Measurements from ENCODE around the gene SLC6A7. TPM values are rescaled to one million over a fixed set of nuclear protein-coding genes. Genes with fewer than 3 reads are reported as not detected.

SLC6A7 gene
- total RNA-seq, 2 donors from 2014 or later = not detected

DNA sequence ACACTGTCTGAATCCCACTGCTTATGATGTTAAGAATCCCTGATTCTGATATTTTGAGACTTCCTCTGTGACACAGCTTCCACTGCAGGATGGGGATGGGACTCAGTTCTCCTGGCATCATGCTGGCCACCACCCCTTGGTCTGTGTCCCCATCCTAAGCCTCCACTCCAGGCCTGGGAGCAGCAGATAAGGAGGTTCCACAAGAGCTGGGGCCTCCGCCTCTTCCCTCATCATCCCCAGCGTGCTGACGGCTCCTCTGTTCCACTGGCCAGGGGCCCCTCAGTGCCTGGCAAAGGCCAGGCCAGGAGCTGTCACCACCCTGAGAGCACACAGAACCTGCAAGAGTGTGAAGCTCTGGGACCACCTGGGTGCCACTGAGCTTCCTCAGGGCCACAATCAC, 59.1 kb downstream of the SLC6A7 start:
- Histone ChIP-seq H3K4me1 (peaks cover 0 to 29% of the 10 kb centered on the region in 2 donors), H3K4me3 (no peak overlapping the region), H3K27me3 (no peaks in the 10 kb centered on the region), H3K9me3 (no peaks in the 10 kb centered on the region), H3K27ac (no peak overlapping the region), H3K36me3 (no peaks in the 10 kb centered on the region)
- TF ChIP-seq, protein P1, sequence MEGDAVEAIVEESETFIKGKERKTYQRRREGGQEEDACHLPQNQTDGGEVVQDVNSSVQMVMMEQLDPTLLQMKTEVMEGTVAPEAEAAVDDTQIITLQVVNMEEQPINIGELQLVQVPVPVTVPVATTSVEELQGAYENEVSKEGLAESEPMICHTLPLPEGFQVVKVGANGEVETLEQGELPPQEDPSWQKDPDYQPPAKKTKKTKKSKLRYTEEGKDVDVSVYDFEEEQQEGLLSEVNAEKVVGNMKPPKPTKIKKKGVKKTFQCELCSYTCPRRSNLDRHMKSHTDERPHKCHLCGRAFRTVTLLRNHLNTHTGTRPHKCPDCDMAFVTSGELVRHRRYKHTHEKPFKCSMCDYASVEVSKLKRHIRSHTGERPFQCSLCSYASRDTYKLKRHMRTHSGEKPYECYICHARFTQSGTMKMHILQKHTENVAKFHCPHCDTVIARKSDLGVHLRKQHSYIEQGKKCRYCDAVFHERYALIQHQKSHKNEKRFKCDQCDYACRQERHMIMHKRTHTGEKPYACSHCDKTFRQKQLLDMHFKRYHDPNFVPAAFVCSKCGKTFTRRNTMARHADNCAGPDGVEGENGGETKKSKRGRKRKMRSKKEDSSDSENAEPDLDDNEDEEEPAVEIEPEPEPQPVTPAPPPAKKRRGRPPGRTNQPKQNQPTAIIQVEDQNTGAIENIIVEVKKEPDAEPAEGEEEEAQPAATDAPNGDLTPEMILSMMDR (IDR thresholded peaks at IDR 0.05) = no peak
- DNase-seq (ENCODE audit: low spot score) = no peak

DNA sequence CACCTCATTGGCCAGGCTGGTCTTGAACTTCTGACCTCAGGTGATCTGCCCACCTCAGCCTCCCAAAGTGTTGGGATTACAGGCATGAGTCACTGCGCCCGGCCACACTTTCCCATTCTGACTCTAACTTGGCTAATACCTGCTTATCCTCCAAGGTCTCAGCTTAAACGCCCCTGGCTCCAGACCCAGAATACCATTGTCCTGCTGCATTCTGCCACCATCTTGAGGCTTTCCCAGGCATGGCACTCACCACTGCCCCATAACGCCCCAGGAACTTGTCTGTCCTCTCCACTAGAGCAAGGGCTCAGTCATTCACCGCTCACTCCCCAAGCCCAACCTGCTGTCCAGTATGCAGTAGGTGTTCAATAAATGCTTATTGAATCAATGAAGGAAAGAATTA, 59.9 kb downstream of the SLC6A7 start:
- Histone ChIP-seq H3K36me3 (no peaks in the 10 kb centered on the region), H3K9me3 (no peaks in the 10 kb centered on the region), H3K4me3 (no peak overlapping the region), H3K27me3 (no peaks in the 10 kb centered on the region), H3K4me1 (peaks cover 0 to 25% of the 10 kb centered on the region in 2 donors), H3K27ac (no peak overlapping the region)
- no peak for DNase-seq (ENCODE audit: low spot score)
- TF ChIP-seq, protein P1 (IDR thresholded peaks at IDR 0.05) = no peak

DNA sequence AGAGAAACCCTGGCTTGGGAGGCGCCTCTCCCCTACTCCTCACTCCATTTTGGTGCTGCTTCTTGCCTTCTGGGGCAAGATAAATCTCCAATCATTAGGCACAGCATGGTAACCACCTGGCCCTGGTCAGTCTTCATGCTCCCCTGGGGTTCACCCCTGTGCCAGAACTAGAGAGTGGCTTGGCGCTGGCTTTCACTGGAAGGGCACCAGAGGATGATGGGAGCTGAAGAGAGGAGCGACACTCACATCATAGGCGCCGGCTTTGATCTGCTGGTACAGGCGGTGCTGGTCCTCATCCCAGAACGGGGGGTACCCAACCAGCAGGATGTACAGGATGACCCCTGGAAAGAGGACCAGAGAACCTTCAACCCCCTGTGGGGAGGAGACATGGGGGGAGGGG, 61.6 kb downstream of the SLC6A7 start:
- H3K9me3 ChIP-seq = no peaks in the 10 kb centered on the region
- no peaks in the 10 kb centered on the region for H3K27me3 ChIP-seq
- no peak overlapping the region for H3K27ac ChIP-seq
- peaks cover 0 to 11% of the 10 kb centered on the region in 2 donors for H3K4me1 ChIP-seq
- no peaks in the 10 kb centered on the region for H3K36me3 ChIP-seq
- TF ChIP-seq, protein P1 (IDR thresholded peaks at IDR 0.05) = no peak
- H3K4me3 ChIP-seq = no peak overlapping the region
- DNase-seq (ENCODE audit: low spot score) = no peak

DNA sequence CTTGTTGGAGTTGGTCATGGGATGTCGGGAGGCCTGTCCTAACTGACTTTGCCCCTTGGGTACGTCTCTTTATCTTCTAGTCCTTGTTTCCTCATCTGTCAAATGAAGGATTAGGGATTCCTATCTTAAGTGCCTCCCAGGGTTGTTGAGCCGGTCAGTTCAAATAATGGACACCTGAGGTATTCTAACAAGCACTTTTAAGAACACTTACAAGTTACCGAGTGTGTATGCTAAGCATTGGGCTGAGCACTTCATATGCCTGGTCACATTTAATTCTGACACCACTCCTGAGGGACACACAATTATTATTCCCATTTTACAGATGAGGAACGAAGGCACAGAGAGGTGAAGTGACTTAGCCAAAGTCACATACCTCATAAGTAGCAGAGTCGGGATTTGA, 62.6 kb downstream of the SLC6A7 start:
- no peaks in the 10 kb centered on the region for H3K9me3 ChIP-seq
- H3K4me3 ChIP-seq = no peak overlapping the region
- H3K27me3 ChIP-seq = no peaks in the 10 kb centered on the region
- H3K27ac ChIP-seq = no peak overlapping the region
- TF ChIP-seq, protein P1 (IDR thresholded peaks at IDR 0.05) = no peak
- H3K4me1 ChIP-seq = peaks cover 0 to 5% of the 10 kb centered on the region in 2 donors
- DNase-seq (ENCODE audit: low spot score) = no peak
- no peaks in the 10 kb centered on the region for H3K36me3 ChIP-seq

DNA sequence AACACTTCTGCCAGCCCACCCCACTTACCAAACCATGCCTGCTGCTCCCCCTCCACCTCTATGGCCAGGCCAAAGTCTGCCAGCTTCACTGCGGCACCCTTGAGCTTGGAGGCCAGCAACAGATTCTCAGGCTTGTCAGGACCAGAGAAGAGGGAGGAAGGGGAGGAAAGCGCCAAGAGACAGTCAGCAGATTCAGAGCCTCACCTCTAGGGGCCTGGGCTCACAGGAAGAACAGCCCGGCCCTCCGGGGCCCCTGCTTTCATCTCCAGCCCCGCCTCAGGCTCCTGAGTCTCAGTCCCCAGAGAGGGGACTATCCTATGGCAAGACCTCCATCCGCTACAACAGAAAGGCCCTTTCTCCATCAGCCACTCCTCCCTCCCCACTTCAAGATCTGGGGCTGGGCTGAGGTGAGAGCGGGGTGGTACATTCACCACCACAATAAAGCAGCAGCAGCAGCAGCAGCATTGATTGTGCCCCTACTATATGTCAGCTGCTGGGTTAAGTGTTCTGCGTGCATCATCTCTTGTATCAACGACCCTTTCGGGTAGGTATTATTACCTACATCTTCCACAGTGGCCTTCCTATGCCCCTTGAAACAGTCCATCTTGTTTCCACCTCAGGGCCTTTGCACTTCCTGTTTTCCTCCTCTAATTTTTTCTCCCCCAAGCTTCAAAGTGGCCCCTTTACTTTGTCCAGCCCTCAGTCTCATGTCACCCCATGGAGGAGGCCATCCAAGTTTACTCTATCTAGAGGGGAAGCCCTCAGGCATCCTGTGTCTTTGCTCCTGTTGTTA, 63.8 kb downstream of the SLC6A7 start:
- peaks cover 0 to 5% of the 10 kb centered on the region in 2 donors for H3K4me1 ChIP-seq
- no peak for DNase-seq (ENCODE audit: low spot score)
- TF ChIP-seq, protein P1 (IDR thresholded peaks at IDR 0.05) = no peak
- no peaks in the 10 kb centered on the region for H3K27me3 ChIP-seq
- no peaks in the 10 kb centered on the region for H3K36me3 ChIP-seq
- no peak overlapping the region for H3K4me3 ChIP-seq
- no peaks in the 10 kb centered on the region for H3K9me3 ChIP-seq
- no peak overlapping the region for H3K27ac ChIP-seq

DNA sequence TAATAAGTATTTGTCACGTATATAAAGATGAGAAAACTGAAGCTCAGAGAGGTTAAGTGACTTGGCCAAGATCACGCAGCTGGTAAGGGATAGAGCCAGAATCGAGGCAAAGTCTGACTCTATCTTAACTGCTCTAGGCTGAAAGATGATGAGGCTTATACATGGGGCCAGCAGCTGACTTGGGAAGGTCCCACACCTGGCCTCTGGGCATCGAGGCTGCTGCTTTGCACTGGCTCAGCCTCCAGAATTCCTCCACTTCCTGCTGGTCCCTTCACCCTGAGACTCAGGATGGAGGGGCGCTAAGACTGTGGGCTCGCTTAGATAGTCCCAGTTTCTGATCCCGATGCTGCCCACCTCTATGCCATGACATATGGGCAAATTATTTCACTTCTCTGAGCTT, 64.5 kb downstream of the SLC6A7 start:
- no peak overlapping the region for H3K27ac ChIP-seq
- H3K4me1 ChIP-seq = peaks cover 0 to 5% of the 10 kb centered on the region in 2 donors
- H3K36me3 ChIP-seq = no peaks in the 10 kb centered on the region
- TF ChIP-seq, protein P1 (IDR thresholded peaks at IDR 0.05) = no peak
- no peaks in the 10 kb centered on the region for H3K27me3 ChIP-seq
- no peak for DNase-seq (ENCODE audit: low spot score)
- H3K9me3 ChIP-seq = no peaks in the 10 kb centered on the region
- H3K4me3 ChIP-seq = no peak overlapping the region

Measured in right atrium auricular region (tissue), 2 donors.